ENCODE data around the gene UNCX.

DNA sequence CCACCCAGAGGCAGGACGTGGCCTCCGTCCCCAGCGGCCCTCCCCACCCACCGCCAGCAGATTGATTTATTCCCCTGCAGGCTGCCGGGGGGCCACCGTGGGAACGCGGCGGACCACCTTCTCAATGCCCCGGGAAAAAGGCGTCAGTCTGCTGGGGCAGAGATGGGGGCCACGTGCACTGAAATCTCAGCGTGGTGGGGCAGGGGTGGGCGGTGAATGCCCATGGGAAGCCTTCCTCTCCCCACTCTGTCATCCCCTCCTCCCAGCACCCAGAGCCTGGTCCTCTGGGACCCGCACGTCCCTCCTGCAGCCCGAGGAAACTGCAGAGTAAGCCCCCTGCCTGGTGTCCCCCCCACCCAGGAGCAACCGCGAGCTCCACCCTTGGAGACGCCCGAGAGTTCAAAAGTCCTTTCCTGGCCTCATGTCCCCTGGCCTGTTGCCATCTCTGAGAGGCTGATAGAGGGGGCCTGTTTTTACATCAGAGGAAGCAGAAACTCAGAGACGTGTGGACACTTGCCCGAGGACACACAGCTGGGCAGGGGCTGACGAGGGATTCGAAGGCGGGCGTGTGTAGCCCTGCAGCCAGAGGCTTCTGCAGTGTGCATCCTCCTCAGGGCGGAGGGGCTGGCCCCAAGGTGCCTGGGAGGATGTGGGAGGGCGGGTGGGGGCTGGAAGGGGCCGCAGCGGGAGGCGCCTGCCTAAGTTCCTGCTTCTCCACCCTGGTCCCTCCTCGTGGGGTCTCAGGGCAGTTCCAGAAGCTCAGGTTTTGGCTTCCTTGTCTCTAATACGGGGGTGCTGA is 21.8 kb downstream of the UNCX start:
- TF ChIP-seq, protein P1, sequence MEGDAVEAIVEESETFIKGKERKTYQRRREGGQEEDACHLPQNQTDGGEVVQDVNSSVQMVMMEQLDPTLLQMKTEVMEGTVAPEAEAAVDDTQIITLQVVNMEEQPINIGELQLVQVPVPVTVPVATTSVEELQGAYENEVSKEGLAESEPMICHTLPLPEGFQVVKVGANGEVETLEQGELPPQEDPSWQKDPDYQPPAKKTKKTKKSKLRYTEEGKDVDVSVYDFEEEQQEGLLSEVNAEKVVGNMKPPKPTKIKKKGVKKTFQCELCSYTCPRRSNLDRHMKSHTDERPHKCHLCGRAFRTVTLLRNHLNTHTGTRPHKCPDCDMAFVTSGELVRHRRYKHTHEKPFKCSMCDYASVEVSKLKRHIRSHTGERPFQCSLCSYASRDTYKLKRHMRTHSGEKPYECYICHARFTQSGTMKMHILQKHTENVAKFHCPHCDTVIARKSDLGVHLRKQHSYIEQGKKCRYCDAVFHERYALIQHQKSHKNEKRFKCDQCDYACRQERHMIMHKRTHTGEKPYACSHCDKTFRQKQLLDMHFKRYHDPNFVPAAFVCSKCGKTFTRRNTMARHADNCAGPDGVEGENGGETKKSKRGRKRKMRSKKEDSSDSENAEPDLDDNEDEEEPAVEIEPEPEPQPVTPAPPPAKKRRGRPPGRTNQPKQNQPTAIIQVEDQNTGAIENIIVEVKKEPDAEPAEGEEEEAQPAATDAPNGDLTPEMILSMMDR (IDR thresholded peaks at IDR 0.05; ENCODE audit: poor library complexity): no peak
- TF ChIP-seq EZH2 (IDR thresholded peaks at IDR 0.05; ENCODE audit: borderline replicate concordance) (no peak), EZH2phosphoT487 (IDR thresholded peaks at IDR 0.05; ENCODE audit: low read depth, severe bottlenecking, unreplicated experiment) (no peak)

All from hepatocyte (in vitro differentiated cells).